ENCODE data around the gene GOLPH3L.

DNA sequence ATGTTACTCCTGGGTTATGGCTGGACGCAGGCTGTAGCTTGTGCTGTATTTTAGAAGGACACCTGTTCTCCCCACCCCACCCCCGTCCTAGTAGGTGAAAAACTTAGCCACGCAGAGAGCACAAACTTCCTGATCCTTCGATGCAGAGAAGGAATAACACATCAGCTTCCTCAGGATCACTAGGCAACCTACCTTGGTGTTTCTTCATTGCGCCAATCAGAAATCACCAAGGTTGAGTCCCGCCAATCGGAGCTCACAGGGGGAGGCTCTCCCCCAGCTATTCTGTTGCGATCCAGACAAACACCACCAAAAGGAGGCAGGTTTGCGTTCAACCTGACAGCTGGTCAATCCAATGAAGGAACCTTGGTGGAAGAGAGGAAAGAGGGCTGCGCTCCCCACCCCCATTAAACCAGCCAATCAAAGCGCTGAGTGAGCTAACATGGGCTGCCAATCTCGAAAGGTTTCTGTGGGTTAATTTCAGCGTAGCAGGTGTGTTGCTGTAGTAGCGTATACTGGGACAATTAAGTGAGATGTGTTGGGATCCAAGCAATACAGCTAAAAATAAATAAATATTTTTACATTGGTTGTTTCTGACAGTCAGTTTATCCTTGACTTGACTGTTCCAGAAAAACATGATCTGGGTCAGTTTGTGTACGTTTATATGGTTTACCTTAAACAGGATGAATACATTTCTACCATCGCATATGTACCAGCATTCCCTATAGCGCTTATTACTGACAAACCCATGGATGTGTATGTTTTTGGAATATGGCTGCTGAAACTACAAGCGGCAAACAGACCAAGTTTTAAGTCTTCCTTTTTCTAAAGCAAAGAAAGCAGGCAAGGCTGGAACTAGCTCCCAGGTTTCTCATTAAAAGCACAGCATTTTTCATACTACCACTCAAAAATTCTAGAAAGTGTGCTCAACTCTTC lies at the start of gene GOLPH3L:
- TF ChIP-seq, protein P1, sequence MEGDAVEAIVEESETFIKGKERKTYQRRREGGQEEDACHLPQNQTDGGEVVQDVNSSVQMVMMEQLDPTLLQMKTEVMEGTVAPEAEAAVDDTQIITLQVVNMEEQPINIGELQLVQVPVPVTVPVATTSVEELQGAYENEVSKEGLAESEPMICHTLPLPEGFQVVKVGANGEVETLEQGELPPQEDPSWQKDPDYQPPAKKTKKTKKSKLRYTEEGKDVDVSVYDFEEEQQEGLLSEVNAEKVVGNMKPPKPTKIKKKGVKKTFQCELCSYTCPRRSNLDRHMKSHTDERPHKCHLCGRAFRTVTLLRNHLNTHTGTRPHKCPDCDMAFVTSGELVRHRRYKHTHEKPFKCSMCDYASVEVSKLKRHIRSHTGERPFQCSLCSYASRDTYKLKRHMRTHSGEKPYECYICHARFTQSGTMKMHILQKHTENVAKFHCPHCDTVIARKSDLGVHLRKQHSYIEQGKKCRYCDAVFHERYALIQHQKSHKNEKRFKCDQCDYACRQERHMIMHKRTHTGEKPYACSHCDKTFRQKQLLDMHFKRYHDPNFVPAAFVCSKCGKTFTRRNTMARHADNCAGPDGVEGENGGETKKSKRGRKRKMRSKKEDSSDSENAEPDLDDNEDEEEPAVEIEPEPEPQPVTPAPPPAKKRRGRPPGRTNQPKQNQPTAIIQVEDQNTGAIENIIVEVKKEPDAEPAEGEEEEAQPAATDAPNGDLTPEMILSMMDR (IDR thresholded peaks at IDR 0.05) = no peak
- TF ChIP-seq, protein P2, sequence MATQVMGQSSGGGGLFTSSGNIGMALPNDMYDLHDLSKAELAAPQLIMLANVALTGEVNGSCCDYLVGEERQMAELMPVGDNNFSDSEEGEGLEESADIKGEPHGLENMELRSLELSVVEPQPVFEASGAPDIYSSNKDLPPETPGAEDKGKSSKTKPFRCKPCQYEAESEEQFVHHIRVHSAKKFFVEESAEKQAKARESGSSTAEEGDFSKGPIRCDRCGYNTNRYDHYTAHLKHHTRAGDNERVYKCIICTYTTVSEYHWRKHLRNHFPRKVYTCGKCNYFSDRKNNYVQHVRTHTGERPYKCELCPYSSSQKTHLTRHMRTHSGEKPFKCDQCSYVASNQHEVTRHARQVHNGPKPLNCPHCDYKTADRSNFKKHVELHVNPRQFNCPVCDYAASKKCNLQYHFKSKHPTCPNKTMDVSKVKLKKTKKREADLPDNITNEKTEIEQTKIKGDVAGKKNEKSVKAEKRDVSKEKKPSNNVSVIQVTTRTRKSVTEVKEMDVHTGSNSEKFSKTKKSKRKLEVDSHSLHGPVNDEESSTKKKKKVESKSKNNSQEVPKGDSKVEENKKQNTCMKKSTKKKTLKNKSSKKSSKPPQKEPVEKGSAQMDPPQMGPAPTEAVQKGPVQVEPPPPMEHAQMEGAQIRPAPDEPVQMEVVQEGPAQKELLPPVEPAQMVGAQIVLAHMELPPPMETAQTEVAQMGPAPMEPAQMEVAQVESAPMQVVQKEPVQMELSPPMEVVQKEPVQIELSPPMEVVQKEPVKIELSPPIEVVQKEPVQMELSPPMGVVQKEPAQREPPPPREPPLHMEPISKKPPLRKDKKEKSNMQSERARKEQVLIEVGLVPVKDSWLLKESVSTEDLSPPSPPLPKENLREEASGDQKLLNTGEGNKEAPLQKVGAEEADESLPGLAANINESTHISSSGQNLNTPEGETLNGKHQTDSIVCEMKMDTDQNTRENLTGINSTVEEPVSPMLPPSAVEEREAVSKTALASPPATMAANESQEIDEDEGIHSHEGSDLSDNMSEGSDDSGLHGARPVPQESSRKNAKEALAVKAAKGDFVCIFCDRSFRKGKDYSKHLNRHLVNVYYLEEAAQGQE (IDR thresholded peaks at IDR 0.05; ENCODE audit: insufficient read depth in 1 of 2, low read depth in 2 of 2, low read length in 1 of 2) = no peak
- TF ChIP-seq POLR2AphosphoS5 (IDR thresholded peaks at IDR 0.05; ENCODE audit: low read depth, low read length) (peak; percentile 74; the same call in 1 of the 2 replicates), TCF7L2 (IDR thresholded peaks at IDR 0.05; ENCODE audit: low read depth, low read length) (no peak)

Measured in Panc1 (cell line).